ENCODE data around the gene TNC.

DNA sequence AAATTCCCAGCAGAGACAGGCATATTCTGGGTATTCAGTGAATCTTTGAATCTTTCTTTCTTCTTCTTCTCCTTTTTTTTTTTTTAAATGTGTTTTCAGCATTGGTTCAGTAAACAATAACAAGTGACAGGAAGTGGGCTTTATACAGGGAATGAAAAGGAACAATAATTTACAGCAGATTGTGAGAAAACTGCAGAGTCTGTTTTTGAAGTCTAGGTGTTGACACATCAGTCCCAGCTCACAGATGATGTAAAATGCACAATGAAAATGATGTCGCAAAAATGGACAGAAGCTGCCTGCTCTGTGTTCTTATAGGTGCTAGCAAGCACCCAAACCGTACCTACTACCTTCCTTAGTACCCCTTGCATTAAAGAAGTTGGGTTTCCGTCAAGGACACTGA, 38.8 kb downstream of the TNC start:
- no peak for TF ChIP-seq ZNF274 (IDR thresholded peaks at IDR 0.05; ENCODE audit: low read depth, low read length)
- no peak for TF ChIP-seq YY1 (IDR thresholded peaks at IDR 0.05; ENCODE audit: insufficient read depth, insufficient read length)
- no peak for TF ChIP-seq SUZ12 (IDR thresholded peaks at IDR 0.05; ENCODE audit: extremely low read depth, insufficient read depth, insufficient read length)
